VCaP (cell line): ENCODE measurements around the gene GHRL.

Experiments
- H3K27ac ChIP-seq: fragments of 450-650 bp; 2 replicates; pipeline ENCODE4 v1.5.1; 2017
- CTCF ChIP-seq: fragments of 450-650 bp; conservative IDR thresholded peaks from 2 replicates; pipeline ENCODE4 v1.5.1; 2017; ENCODE audit warnings: mild to moderate bottlenecking, moderate library complexity

GHRL gene

GRCh38 chr3:10315101-10315500 lies 22.4 kb upstream of the GHRL start:
- no peak for TF ChIP-seq CTCF
- no peak overlapping the region for H3K27ac ChIP-seq

GRCh38 chr3:10312861-10313260 lies 20.1 kb upstream of the GHRL start:
- H3K27ac ChIP-seq: no peak overlapping the region
- TF ChIP-seq CTCF: no peak

- no peak for TF ChIP-seq CTCF
- H3K27ac ChIP-seq: no peak overlapping the region
Measured at GRCh38 chr3:10312391-10312790, 19.6 kb upstream of the GHRL start.

DNA sequence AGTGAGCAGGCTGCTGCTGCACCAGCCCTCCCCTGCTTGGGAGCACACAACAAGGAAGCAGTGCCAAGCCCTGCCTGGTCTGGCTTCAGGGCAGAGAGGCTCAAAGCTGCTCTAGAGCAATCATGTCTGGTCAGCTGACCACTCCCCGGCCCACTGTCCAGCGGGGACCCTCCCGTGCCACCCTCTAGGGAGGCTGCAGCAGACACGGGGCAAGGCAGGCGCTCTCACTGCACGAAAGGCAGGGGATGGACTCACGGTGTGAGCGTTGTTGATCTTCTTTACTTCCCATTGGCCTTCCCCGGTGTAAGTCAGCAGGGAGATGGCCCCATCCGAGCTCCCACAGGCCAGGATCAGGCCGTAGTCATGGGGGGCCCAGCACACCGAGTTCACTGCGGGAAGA lies 19.0 kb upstream of the GHRL start:
- TF ChIP-seq CTCF: no peak

DNA sequence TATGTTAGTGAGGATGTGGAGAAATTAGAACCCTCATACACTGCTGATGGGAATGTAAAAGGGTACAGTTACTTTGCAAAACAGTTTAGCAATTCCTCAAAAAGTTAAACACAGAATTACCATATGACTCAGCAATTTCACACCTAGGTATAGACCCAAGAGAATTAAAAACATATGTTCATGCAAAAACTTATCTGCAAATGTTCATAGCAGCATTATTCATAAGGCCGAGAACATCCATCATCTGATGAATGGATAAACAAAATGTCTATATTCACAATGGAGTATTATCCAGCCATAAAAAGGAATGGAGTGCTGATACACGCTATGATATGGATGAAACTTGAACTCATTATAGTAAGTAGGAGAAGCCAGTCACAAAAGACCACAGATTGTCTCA lies 17.8 kb upstream of the GHRL start:
- no peak for TF ChIP-seq CTCF
- no peak overlapping the region for H3K27ac ChIP-seq

More for the DNA sequence above, 19.0 kb upstream of the GHRL start:
- no peak overlapping the region for H3K27ac ChIP-seq

GRCh38 chr3:10309736-10310135 lies 17.0 kb upstream of the GHRL start:
- no peak for TF ChIP-seq CTCF
- H3K27ac ChIP-seq: no peak overlapping the region

DNA sequence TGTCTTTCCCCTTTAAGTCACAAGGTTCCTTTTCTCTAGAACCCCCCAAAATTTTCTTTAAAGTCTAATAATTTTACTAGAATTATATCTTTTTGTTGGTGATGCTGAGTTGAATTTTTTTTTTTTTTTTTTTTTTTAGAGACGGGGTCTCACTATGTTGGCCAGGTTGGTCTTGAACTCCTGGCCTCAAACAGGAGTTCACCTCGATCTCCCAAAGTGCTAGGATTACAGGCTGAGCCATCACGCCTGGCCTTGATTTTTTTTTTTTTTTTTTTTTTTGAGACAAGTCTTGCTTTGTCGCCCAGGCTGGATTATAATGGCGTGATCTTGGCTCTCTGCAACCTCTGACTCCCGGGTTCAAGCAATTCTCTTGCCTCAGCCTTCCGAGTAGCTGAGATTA lies 15.9 kb upstream of the GHRL start:
- no peak overlapping the region for H3K27ac ChIP-seq
- no peak for TF ChIP-seq CTCF

DNA sequence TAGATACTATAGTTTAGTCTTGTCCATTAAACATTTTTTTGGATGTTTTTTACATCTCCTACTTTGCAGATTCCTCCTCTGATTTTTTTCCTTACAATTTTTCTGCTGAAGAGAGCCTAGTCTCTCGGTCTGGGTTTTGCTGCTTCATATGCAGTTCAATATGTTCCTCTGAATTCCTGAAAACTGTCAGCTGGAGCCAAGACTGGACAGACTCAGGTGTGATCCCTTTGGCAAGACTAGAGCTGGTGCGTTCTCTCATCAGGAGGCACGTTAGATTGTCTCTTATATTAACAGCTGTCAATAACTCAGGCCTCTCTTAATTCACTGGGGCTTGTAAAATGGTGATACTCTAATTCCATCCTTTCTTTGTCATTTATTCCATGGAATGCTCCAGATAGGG lies 13.4 kb upstream of the GHRL start:
- no peak for TF ChIP-seq CTCF
- no peak overlapping the region for H3K27ac ChIP-seq
